K562 (cell line): ENCODE measurements around the gene CXCR5. TPM values are rescaled to one million over a fixed set of nuclear protein-coding genes. Genes with fewer than 3 reads are reported as not detected.

Experiments used
- DNMT1 ChIP-seq: fragments of 450-650 bp; IDR thresholded peaks from 2 replicates; pipeline ENCODE4 v1.6.1; 2016; ENCODE audit warnings: antibody characterized with exemption, mild to moderate bottlenecking
- GATAD2B ChIP-seq: fragments of 450-650 bp; IDR thresholded peaks from 2 replicates; pipeline ENCODE4 v1.6.1; 2017; ENCODE audit warnings: mild to moderate bottlenecking, borderline replicate concordance
- HIVEP1 ChIP-seq: fragments of 250-450 bp; sonication (Bioruptor Pico); IDR thresholded peaks from 2 replicates; pipeline ENCODE4 v1.4.0; 2020; ENCODE audit warnings: mild to moderate bottlenecking
- KAT7 ChIP-seq: sonication (generic); formaldehyde crosslinking; IDR thresholded peaks from 2 replicates; pipeline ENCODE4 v1.8.0; 2022; ENCODE audit warnings: missing genetic modification reagents, mild to moderate bottlenecking, borderline replicate concordance
- KDM1A ChIP-seq, 2 experiments: fragments of 450-650 bp; IDR thresholded peaks; 2 replicates each; pipeline ENCODE4 v1.6.1; 2016; ENCODE audit warnings: mild to moderate bottlenecking in 2 of 2
- LEF1 ChIP-seq: fragments of 450-650 bp; IDR thresholded peaks from 2 replicates; pipeline ENCODE4 v1.6.1; 2016; ENCODE audit warnings: mild to moderate bottlenecking
- MAFF ChIP-seq: IDR thresholded peaks from 2 replicates; pipeline ENCODE4 v1.6.1; 2012; ENCODE audit warnings: low read length, improper control_type of control experiment
- MEF2D ChIP-seq: conservative IDR thresholded peaks from 2 replicates; pipeline ENCODE4 v1.6.1; 2016; ENCODE audit warnings: low read depth, missing genetic modification characterization, missing compliant biosample characterization
- POLR2G ChIP-seq: fragments of 200-400 bp; formaldehyde crosslinking; IDR thresholded peaks from 2 replicates; pipeline ENCODE4 v1.6.1; 2017; ENCODE audit warnings: low read depth, mild to moderate bottlenecking, antibody characterized with exemption, low read length, moderate library complexity
- ZBTB33 ChIP-seq: sonication (generic); formaldehyde crosslinking; IDR thresholded peaks from 2 replicates; pipeline ENCODE4 v1.8.1; 2023; ENCODE audit warnings: mild to moderate bottlenecking, missing genetic modification reagents
- ZNF407 ChIP-seq: fragments of 450-650 bp; IDR thresholded peaks from 2 replicates; pipeline ENCODE4 v1.6.1; 2016; ENCODE audit warnings: low read depth
- polyA plus RNA-seq, 8 experiments: library from polyadenylated mRNA; depleted of rRNA in 4 of 8; stranded (reverse) in 5 of 8; unstranded in 3 of 8; fragments of >200 nt; fragmentation: Nextera tagmentation in 2 of 8; fragmentation: Illumina TruSeq in 1 of 8; extraction: Ambion mirVana in 2 of 8; extraction: Trizol in 1 of 8; gene quantifications; 2 replicates each; pipeline versions ENCODE4 v1.2.1 to v1.2.3, GENCODE V29; 2011 to 2014; ENCODE audit warnings: inconsistent platforms in 1 of 8, missing spikeins in 1 of 8
- total RNA-seq, 7 experiments: library from RNA; depleted of rRNA in 6 of 7; stranded (reverse); fragments of >200 nt in 6 of 7; fragmentation: Illumina TruSeq in 2 of 7; extraction: Trizol in 2 of 7; gene quantifications; 2 replicates each; pipeline versions ENCODE4 v1.2.1 to v1.2.3, GENCODE V29; 2011 to 2021; ENCODE audit warnings: low replicate concordance in 1 of 7
- TF ChIP-seq, protein P1 (sequence below): sonication (generic); formaldehyde crosslinking; IDR thresholded peaks from 2 replicates; pipeline ENCODE4 v1.8.0; 2022; ENCODE audit warnings: missing genetic modification reagents, mild to moderate bottlenecking, borderline replicate concordance
- TF ChIP-seq, protein P2 (sequence below): fragments of 200-800 bp; sonication (Bioruptor generic); IDR thresholded peaks from 2 replicates; pipeline ENCODE4 v1.6.1; 2017; ENCODE audit warnings: missing genetic modification characterization, missing compliant biosample characterization

Gene CXCR5
- total and polyA plus RNA-seq, 9 of the 15 experiments (the other 6 are each of a cell fraction or from before 2014, with no cell fraction given), result 0.03 to 0.06 TPM; not detected in 7

GRCh38 chr11:118908901-118909618, 25.4 kb downstream of the CXCR5 start (continued):
- TF ChIP-seq ZBTB33 (no peak), HIVEP1 (CRISPR knock-in tag) (no peak), MEF2D (tag) (peak; percentile 91), KAT7 (CRISPR knock-in tag) (no peak), GATAD2B (no peak), ZNF407 (no peak), KDM1A (IDR thresholded peaks at IDR 0.05) (peak; percentile 56 to 60; a peak in 2 of 4 replicates), DNMT1 (no peak), MAFF (no peak), LEF1 (no peak), POLR2G (no peak)
- TF ChIP-seq, protein P1, sequence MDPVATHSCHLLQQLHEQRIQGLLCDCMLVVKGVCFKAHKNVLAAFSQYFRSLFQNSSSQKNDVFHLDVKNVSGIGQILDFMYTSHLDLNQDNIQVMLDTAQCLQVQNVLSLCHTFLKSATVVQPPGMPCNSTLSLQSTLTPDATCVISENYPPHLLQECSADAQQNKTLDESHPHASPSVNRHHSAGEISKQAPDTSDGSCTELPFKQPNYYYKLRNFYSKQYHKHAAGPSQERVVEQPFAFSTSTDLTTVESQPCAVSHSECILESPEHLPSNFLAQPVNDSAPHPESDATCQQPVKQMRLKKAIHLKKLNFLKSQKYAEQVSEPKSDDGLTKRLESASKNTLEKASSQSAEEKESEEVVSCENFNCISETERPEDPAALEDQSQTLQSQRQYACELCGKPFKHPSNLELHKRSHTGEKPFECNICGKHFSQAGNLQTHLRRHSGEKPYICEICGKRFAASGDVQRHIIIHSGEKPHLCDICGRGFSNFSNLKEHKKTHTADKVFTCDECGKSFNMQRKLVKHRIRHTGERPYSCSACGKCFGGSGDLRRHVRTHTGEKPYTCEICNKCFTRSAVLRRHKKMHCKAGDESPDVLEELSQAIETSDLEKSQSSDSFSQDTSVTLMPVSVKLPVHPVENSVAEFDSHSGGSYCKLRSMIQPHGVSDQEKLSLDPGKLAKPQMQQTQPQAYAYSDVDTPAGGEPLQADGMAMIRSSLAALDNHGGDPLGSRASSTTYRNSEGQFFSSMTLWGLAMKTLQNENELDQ (CRISPR knock-in tag), result no peak
- TF ChIP-seq, protein P2, sequence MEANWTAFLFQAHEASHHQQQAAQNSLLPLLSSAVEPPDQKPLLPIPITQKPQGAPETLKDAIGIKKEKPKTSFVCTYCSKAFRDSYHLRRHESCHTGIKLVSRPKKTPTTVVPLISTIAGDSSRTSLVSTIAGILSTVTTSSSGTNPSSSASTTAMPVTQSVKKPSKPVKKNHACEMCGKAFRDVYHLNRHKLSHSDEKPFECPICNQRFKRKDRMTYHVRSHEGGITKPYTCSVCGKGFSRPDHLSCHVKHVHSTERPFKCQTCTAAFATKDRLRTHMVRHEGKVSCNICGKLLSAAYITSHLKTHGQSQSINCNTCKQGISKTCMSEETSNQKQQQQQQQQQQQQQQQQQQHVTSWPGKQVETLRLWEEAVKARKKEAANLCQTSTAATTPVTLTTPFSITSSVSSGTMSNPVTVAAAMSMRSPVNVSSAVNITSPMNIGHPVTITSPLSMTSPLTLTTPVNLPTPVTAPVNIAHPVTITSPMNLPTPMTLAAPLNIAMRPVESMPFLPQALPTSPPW (CRISPR knock-in tag), result peak; percentile 84
